Right hindlimb (tissue), 1 donor: ENCODE measurements around the gene FOXO3.

Experiments
- DNase-seq: peaks from one replicate; pipeline ENCODE4 v3.0.0-alpha.2; 2018

FOXO3 gene

GRCh38 chr6:108598305-108598863 is 37.7 kb downstream of the FOXO3 start:
- no peak for DNase-seq

- DNase-seq, result no peak
These were observed 43.4 kb downstream of the FOXO3 start for GRCh38 chr6:108604156-108604555.

- DNase-seq, result no peak
These were observed 45.6 kb downstream of the FOXO3 start for GRCh38 chr6:108606250-108606690.

GRCh38 chr6:108608453-108609275 is 47.9 kb downstream of the FOXO3 start:
- no peak for DNase-seq

- no peak for DNase-seq
These were observed 48.6 kb downstream of the FOXO3 start for GRCh38 chr6:108609276-108609769.

GRCh38 chr6:108610270-108610839 is 49.6 kb downstream of the FOXO3 start:
- no peak for DNase-seq

- no peak for DNase-seq
These were observed 50.4 kb downstream of the FOXO3 start for GRCh38 chr6:108610957-108611586.

GRCh38 chr6:108612852-108613251 is 52.1 kb downstream of the FOXO3 start:
- DNase-seq, result no peak

- DNase-seq, result no peak
These were observed 55.8 kb downstream of the FOXO3 start for GRCh38 chr6:108616544-108616943.

GRCh38 chr6:108616973-108617372 is 56.3 kb downstream of the FOXO3 start:
- no peak for DNase-seq

GRCh38 chr6:108618623-108619152 is 58.0 kb downstream of the FOXO3 start:
- DNase-seq, result no peak

- DNase-seq, result no peak
These were observed 58.9 kb downstream of the FOXO3 start for GRCh38 chr6:108619431-108620197.

- DNase-seq, result no peak
These were observed 60.4 kb downstream of the FOXO3 start for GRCh38 chr6:108621117-108621516.

- DNase-seq, result peak; percentile 39
These were observed 62.1 kb downstream of the FOXO3 start for GRCh38 chr6:108622641-108623298.

- DNase-seq, result no peak
These were observed 63.3 kb downstream of the FOXO3 start for GRCh38 chr6:108623995-108624394.

GRCh38 chr6:108625581-108625980 is 64.9 kb downstream of the FOXO3 start:
- DNase-seq, result no peak

- DNase-seq, result no peak
These were observed 66.1 kb downstream of the FOXO3 start for GRCh38 chr6:108626777-108627176.

GRCh38 chr6:108627692-108628550 is 67.2 kb downstream of the FOXO3 start:
- DNase-seq, result no peak

GRCh38 chr6:108630050-108630714 is 69.5 kb downstream of the FOXO3 start:
- DNase-seq, result no peak

GRCh38 chr6:108632441-108632840 is 71.7 kb downstream of the FOXO3 start:
- no peak for DNase-seq
